ENCODE data around the gene TNFRSF21.

TNFRSF21 gene

GRCh38 chr6:47309291-47310130 lies at the start of gene TNFRSF21:
Gene TNFRSF21, minus strand, starts transcription at chr6:47309905. Its CDS starts 394 bp downstream, at chr6:47309511.
- Mint-ChIP-seq H3K4me1 (peaks cover 13% of the 10 kb centered on the region), H3K27ac (no peak within 1 kb of the TSS), H3K36me3 (no peaks in the 10 kb centered on the region), H3K4me3 (peak within 1 kb of the TSS; percentile 54), H3K9me3 (no peaks in the 10 kb centered on the region)
- DNase-seq (ENCODE audit: low spot score in 2 of 2) (peak; percentile 56 to 84), ATAC-seq (peak; percentile 96)

DNA sequence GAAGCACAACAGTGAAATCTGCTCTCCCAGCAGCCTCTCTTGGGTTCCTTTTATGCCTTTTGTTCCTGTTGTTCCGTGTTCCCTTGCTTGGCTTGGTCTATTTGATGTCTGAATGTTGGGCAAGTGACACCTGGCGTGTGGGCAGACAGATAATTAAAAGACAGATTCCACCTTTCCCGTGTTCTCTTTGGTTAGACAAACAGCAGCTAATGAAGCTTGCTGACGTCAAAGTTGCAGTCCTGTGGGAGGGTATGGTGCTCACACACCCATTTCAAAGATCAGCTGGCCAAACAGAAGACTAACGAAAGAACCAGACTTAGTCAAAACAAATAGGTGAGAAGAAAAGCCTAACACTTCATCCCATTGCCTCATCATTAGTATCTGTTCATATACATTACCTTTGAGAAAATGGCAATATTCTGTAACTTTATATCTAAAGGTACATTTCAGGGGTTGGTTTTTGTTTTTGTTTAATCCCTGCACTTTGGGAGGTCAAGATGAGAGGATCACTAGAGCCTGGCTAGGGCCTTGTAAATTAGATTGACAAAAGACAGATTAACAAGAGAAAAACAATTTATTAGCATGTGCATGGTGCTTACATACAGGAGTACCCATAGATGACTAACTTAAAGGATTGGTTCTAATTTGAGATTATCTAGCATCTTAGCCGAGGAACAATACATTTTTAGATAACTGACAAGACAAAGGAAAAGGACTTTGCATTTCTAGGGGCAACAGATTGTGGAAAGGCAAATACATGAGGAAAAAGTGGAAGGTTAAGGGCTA lies 48.9 kb upstream of the TNFRSF21 start:
- DNase-seq (ENCODE audit: low spot score in 2 of 2): no peak
- no peak for ATAC-seq
- H3K36me3 Mint-ChIP-seq: no peaks in the 10 kb centered on the region
- H3K27ac Mint-ChIP-seq: no peak overlapping the region
- no peaks in the 10 kb centered on the region for H3K9me3 Mint-ChIP-seq
- no peak overlapping the region for H3K4me3 Mint-ChIP-seq
- no peaks in the 10 kb centered on the region for H3K4me1 Mint-ChIP-seq

GRCh38 chr6:47357827-47358226 lies 48.1 kb upstream of the TNFRSF21 start:
- DNase-seq (ENCODE audit: low spot score in 2 of 2): no peak
- Mint-ChIP-seq H3K4me1 (no peaks in the 10 kb centered on the region), H3K36me3 (no peaks in the 10 kb centered on the region), H3K27ac (no peak overlapping the region), H3K9me3 (no peaks in the 10 kb centered on the region), H3K4me3 (no peak overlapping the region)
- ATAC-seq: no peak

DNA sequence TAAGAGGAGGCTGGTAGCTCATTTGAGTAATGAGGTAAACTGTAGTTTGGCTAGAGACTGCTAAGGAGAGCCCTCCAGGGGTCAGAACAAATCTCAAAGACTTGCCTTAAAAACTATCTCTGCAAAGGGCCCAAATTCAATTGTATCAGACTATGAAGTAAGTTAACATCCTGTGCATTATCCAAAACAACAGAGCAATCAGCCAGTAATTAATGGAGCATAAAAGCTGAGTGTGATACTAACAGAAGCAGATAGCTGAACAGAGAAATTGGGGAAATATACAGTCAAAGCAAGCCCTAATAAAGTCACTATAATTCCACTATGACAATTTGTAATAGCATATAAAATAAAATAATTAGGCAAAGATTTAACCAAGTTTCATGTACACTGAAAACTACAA lies 45.8 kb upstream of the TNFRSF21 start:
- Mint-ChIP-seq H3K36me3 (no peaks in the 10 kb centered on the region), H3K27ac (no peak overlapping the region), H3K9me3 (no peaks in the 10 kb centered on the region), H3K4me3 (no peak overlapping the region), H3K4me1 (no peaks in the 10 kb centered on the region)
- DNase-seq (ENCODE audit: low spot score in 2 of 2) (no peak), ATAC-seq (no peak)

DNA sequence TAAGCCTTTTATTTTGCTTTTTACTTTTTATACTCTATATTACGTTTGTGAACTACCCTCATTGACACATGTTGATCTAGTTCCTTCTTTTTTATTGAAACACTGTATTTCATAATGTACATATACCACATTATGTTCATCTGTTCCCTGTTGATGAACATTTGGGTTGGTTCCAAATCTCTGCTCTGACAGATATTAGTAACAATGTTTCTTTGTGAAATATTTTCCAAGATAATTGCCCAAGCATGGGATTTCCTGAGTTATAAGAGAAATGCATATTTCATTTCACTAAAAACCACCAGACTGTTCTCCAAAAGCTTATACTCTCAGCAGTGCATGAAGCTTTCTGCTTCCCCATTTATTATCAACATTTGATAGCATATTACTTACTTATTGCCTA lies 44.2 kb upstream of the TNFRSF21 start:
- Mint-ChIP-seq H3K27ac (no peak overlapping the region), H3K36me3 (no peaks in the 10 kb centered on the region), H3K4me3 (no peak overlapping the region), H3K9me3 (no peaks in the 10 kb centered on the region), H3K4me1 (no peaks in the 10 kb centered on the region)
- DNase-seq (ENCODE audit: low spot score in 2 of 2) (no peak), ATAC-seq (no peak)

GRCh38 chr6:47352966-47353365 lies 43.3 kb upstream of the TNFRSF21 start:
- Mint-ChIP-seq H3K27ac (no peak overlapping the region), H3K9me3 (no peaks in the 10 kb centered on the region), H3K36me3 (no peaks in the 10 kb centered on the region), H3K4me1 (no peaks in the 10 kb centered on the region), H3K4me3 (no peak overlapping the region)
- ATAC-seq: no peak
- no peak for DNase-seq (ENCODE audit: low spot score in 2 of 2)

- H3K27ac Mint-ChIP-seq: no peak overlapping the region
- ATAC-seq (no peak), DNase-seq (ENCODE audit: low spot score in 2 of 2) (no peak)
- H3K4me1 Mint-ChIP-seq: no peaks in the 10 kb centered on the region
- no peaks in the 10 kb centered on the region for H3K36me3 Mint-ChIP-seq
- H3K9me3 Mint-ChIP-seq: no peaks in the 10 kb centered on the region
- H3K4me3 Mint-ChIP-seq: no peak overlapping the region
These were observed 42.7 kb upstream of the TNFRSF21 start for GRCh38 chr6:47352194-47352920.

GRCh38 chr6:47351621-47352020 lies 41.9 kb upstream of the TNFRSF21 start:
- Mint-ChIP-seq H3K27ac (no peak overlapping the region), H3K4me1 (no peaks in the 10 kb centered on the region), H3K9me3 (no peaks in the 10 kb centered on the region), H3K36me3 (no peaks in the 10 kb centered on the region), H3K4me3 (no peak overlapping the region)
- no peak for DNase-seq (ENCODE audit: low spot score in 2 of 2)
- ATAC-seq: no peak

DNA sequence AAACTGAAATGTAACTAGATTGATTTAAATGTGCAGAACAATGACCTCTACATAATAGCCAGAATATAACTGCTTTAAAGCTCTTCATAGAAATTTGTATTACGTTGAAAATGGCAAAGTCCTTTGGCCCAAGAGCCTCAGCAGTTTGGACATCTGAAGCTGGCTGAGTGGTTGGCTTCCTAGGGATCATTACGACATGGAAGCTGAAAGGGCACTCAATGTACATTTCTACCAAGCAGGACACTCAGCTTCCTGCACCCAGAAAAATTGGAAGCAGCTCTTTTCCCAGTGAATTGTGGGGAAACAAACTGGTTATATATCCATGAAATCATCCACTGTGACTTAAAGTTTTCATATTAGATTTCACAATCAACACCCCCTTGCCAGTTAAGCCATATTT lies 40.2 kb upstream of the TNFRSF21 start:
- Mint-ChIP-seq H3K27ac (no peak overlapping the region), H3K4me1 (no peaks in the 10 kb centered on the region), H3K4me3 (no peak overlapping the region), H3K36me3 (no peaks in the 10 kb centered on the region), H3K9me3 (no peaks in the 10 kb centered on the region)
- no peak for ATAC-seq
- DNase-seq (ENCODE audit: low spot score in 2 of 2): no peak

- H3K4me1 Mint-ChIP-seq: no peaks in the 10 kb centered on the region
- no peak overlapping the region for H3K4me3 Mint-ChIP-seq
- no peak for ATAC-seq
- no peaks in the 10 kb centered on the region for H3K9me3 Mint-ChIP-seq
- no peak overlapping the region for H3K27ac Mint-ChIP-seq
- DNase-seq (ENCODE audit: low spot score in 2 of 2): no peak
- H3K36me3 Mint-ChIP-seq: no peaks in the 10 kb centered on the region
These were observed 38.7 kb upstream of the TNFRSF21 start for GRCh38 chr6:47348316-47348863.

GRCh38 chr6:47345761-47346160 lies 36.1 kb upstream of the TNFRSF21 start:
- H3K4me3 Mint-ChIP-seq: no peak overlapping the region
- H3K36me3 Mint-ChIP-seq: no peaks in the 10 kb centered on the region
- H3K4me1 Mint-ChIP-seq: no peaks in the 10 kb centered on the region
- DNase-seq (ENCODE audit: low spot score in 2 of 2) (no peak), ATAC-seq (no peak)
- H3K9me3 Mint-ChIP-seq: no peaks in the 10 kb centered on the region
- H3K27ac Mint-ChIP-seq: no peak overlapping the region

- Mint-ChIP-seq H3K4me3 (no peak overlapping the region), H3K4me1 (no peaks in the 10 kb centered on the region), H3K36me3 (no peaks in the 10 kb centered on the region), H3K9me3 (no peaks in the 10 kb centered on the region), H3K27ac (no peak overlapping the region)
- ATAC-seq: no peak
- DNase-seq (ENCODE audit: low spot score in 2 of 2): no peak
These were observed 34.3 kb upstream of the TNFRSF21 start for GRCh38 chr6:47344022-47344421.

- Mint-ChIP-seq H3K36me3 (no peaks in the 10 kb centered on the region), H3K4me3 (no peak overlapping the region), H3K4me1 (no peaks in the 10 kb centered on the region), H3K27ac (no peak overlapping the region), H3K9me3 (no peaks in the 10 kb centered on the region)
- no peak for DNase-seq (ENCODE audit: low spot score in 2 of 2)
- peak; percentile 36 for ATAC-seq
These were observed 33.9 kb upstream of the TNFRSF21 start for GRCh38 chr6:47343600-47343999.

DNA sequence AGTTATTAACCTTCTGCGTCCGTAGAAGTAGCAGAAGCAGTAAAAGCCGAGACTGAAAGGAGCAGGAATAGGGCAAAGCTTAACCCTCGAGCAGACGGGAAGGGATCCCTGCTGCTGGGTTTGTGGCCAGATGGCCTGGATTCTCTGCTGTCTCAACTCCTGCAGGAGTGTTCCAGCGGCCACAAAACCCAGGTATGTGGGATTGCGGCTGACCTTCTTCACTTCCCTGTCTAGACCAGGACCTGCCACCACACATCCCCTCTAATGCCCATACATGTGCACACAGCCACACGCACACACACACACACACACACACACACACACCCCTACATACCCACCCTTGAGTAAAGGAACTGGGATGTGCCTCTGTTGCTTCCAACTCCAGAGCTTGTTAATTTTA lies 33.1 kb upstream of the TNFRSF21 start:
- Mint-ChIP-seq H3K36me3 (no peaks in the 10 kb centered on the region), H3K4me3 (no peak overlapping the region), H3K9me3 (no peaks in the 10 kb centered on the region), H3K27ac (no peak overlapping the region), H3K4me1 (no peaks in the 10 kb centered on the region)
- no peak for DNase-seq (ENCODE audit: low spot score in 2 of 2)
- ATAC-seq: no peak

- Mint-ChIP-seq H3K36me3 (no peaks in the 10 kb centered on the region), H3K4me1 (no peaks in the 10 kb centered on the region), H3K9me3 (no peaks in the 10 kb centered on the region), H3K27ac (no peak overlapping the region), H3K4me3 (no peak overlapping the region)
- ATAC-seq (no peak), DNase-seq (ENCODE audit: low spot score in 2 of 2) (no peak)
These were observed 27.8 kb upstream of the TNFRSF21 start for GRCh38 chr6:47337519-47337918.
